Large intestine (tissue), 3 donors: Measurements from ENCODE around the gene CPN1. TPM values are rescaled to one million over a fixed set of nuclear protein-coding genes. Genes with fewer than 3 reads are reported as not detected.

Source experiments
- DNase-seq, 2 donors: peaks; one replicate each; pipeline versions ENCODE4 v3.0.0 to v3.0.0-alpha.2; 2013
- H3K27ac ChIP-seq: one replicate; pipeline ENCODE4 v1.5.1; 2013; ENCODE audit warnings: low read length
- H3K27me3 ChIP-seq: 2 replicates; pipeline ENCODE4 v1.6.1; 2013; ENCODE audit warnings: low read length; ENCODE audit not compliant: control insufficient read depth, insufficient read depth
- H3K36me3 ChIP-seq: 2 replicates; pipeline ENCODE4 v1.6.1; 2013; ENCODE audit warnings: low read length; ENCODE audit not compliant: control insufficient read depth, insufficient read depth
- H3K4me1 ChIP-seq: one replicate; pipeline ENCODE4 v1.6.1; 2013; ENCODE audit warnings: low read length; ENCODE audit not compliant: control insufficient read depth, insufficient read depth
- H3K4me3 ChIP-seq: one replicate; pipeline ENCODE4 v1.5.1; 2013; ENCODE audit warnings: low read length
- H3K9me3 ChIP-seq: one replicate; pipeline ENCODE4 v1.6.1; 2013; ENCODE audit warnings: mild to moderate bottlenecking, low read depth, low read length, moderate library complexity; ENCODE audit not compliant: control insufficient read depth
- WGBS: methylation state at CpG from one replicate; pipeline ENCODE4 v1.1.5; 2013; ENCODE audit warnings: low lambda C conversion rate; ENCODE audit not compliant: insufficient coverage; 5-methylcytosine and 5-hydroxymethylcytosine counted together
- polyA plus RNA-seq: library from polyadenylated mRNA; unstranded; fragments of 120-200 nt; gene quantifications from one replicate; pipeline ENCODE4 v1.2.1, GENCODE V29; 2013

The CPN1 gene
- polyA plus RNA-seq, 1 donor, result 0.06 TPM

- DNase-seq, result peak; percentile 82 to 92
- H3K36me3 ChIP-seq, result no peaks in the 10 kb centered on the region
- H3K4me1 ChIP-seq, result peaks cover 16% of the 10 kb centered on the region
- no peaks in the 10 kb centered on the region for H3K27me3 ChIP-seq
- WGBS, result no CpG with 5 or more reads among the region's 86 CpGs
- peak within 1 kb of the TSS; percentile 75 for H3K4me3 ChIP-seq
- H3K27ac ChIP-seq, result peak within 1 kb of the TSS; percentile 50
- H3K9me3 ChIP-seq, result no peaks in the 10 kb centered on the region
Observed at GRCh38 chr10:100009793-100010676, 71.6 kb downstream of the CPN1 start, which contains the start of gene DNMBP. Gene DNMBP (minus strand): TSS chr10:100009947. CDS start chr10:99972124, 37,823 bp downstream.

DNA sequence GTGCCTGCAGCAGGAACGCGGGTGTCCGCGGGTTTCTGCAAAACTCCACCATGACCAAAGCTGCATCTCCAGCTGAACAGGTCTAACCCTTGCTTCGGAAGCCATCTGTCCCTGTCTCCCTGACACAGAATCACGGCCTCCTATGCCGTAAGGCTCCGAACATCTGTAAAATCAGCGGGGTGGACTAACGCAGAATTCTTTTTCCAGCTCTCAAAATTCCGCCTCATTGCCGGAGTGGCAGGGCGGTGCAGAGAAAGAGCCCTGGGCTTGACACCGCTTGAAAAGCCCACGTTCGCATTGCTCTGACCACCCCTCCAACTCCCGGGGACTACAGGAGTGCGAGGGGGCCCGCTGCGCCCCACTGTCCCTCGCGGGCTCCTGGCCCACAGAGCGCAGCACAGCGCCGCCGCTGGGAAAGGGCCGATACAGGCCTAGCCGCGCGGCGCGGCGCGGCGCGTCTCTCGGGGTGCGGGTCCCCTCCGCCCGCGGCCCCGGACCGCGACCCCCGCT lies 72.3 kb downstream of the CPN1 start:
- H3K27me3 ChIP-seq, result no peaks in the 10 kb centered on the region
- WGBS, result no CpG with 5 or more reads among the region's 45 CpGs
- H3K4me3 ChIP-seq, result peak overlapping the region; percentile 75
- H3K4me1 ChIP-seq, result peaks cover 13% of the 10 kb centered on the region
- no peaks in the 10 kb centered on the region for H3K9me3 ChIP-seq
- DNase-seq, result peak in 1 of 2 donors; percentile 57
- no peaks in the 10 kb centered on the region for H3K36me3 ChIP-seq
- peak overlapping the region; percentile 46 for H3K27ac ChIP-seq

- Histone ChIP-seq H3K27ac (peak overlapping the region; percentile 46), H3K4me1 (peaks cover 8% of the 10 kb centered on the region)
Observed at GRCh38 chr10:100008708-100009282, 72.9 kb downstream of the CPN1 start.

GRCh38 chr10:100008142-100008522 lies 73.5 kb downstream of the CPN1 start:
- H3K4me1 ChIP-seq, result peaks cover 5% of the 10 kb centered on the region
- no peaks in the 10 kb centered on the region for H3K9me3 ChIP-seq
- peak overlapping the region; percentile 75 for H3K4me3 ChIP-seq
- 28% methylated on average over 2 of the region's 6 CpGs for WGBS
- no peak overlapping the region for H3K27ac ChIP-seq
- DNase-seq, result no peak
- H3K36me3 ChIP-seq, result no peaks in the 10 kb centered on the region
- no peaks in the 10 kb centered on the region for H3K27me3 ChIP-seq

More at GRCh38 chr10:100008708-100009282, 72.9 kb downstream of the CPN1 start:
- Histone ChIP-seq H3K27me3 (no peaks in the 10 kb centered on the region), H3K4me3 (peak overlapping the region; percentile 75), H3K36me3 (no peaks in the 10 kb centered on the region), H3K9me3 (no peaks in the 10 kb centered on the region)
- WGBS, result 0% methylated on average over 2 of the region's 9 CpGs
- no peak for DNase-seq

GRCh38 chr10:100007231-100008141 lies 74.2 kb downstream of the CPN1 start:
- Histone ChIP-seq H3K4me3 (no peak overlapping the region), H3K9me3 (no peaks in the 10 kb centered on the region), H3K27ac (no peak overlapping the region), H3K4me1 (peaks cover 5% of the 10 kb centered on the region), H3K36me3 (no peaks in the 10 kb centered on the region), H3K27me3 (no peaks in the 10 kb centered on the region)
- no peak for DNase-seq
- WGBS, result 67% methylated on average over 1 of the region's 10 CpGs

GRCh38 chr10:100006243-100006886 lies 75.3 kb downstream of the CPN1 start:
- H3K27ac ChIP-seq, result no peak overlapping the region

GRCh38 chr10:100004805-100005510 lies 76.7 kb downstream of the CPN1 start:
- Histone ChIP-seq H3K27me3 (no peaks in the 10 kb centered on the region), H3K36me3 (no peaks in the 10 kb centered on the region), H3K4me1 (peaks cover 5% of the 10 kb centered on the region), H3K9me3 (no peaks in the 10 kb centered on the region), H3K27ac (no peak overlapping the region), H3K4me3 (no peak overlapping the region)
- no CpG with 5 or more reads among the region's 3 CpGs for WGBS
- DNase-seq, result no peak

More at GRCh38 chr10:100006243-100006886, 75.3 kb downstream of the CPN1 start:
- Histone ChIP-seq H3K4me3 (no peak overlapping the region), H3K9me3 (no peaks in the 10 kb centered on the region), H3K4me1 (peaks cover 5% of the 10 kb centered on the region), H3K27me3 (no peaks in the 10 kb centered on the region), H3K36me3 (no peaks in the 10 kb centered on the region)
- WGBS, result 60% methylated on average over 1 of the region's 4 CpGs
- DNase-seq, result no peak

DNA sequence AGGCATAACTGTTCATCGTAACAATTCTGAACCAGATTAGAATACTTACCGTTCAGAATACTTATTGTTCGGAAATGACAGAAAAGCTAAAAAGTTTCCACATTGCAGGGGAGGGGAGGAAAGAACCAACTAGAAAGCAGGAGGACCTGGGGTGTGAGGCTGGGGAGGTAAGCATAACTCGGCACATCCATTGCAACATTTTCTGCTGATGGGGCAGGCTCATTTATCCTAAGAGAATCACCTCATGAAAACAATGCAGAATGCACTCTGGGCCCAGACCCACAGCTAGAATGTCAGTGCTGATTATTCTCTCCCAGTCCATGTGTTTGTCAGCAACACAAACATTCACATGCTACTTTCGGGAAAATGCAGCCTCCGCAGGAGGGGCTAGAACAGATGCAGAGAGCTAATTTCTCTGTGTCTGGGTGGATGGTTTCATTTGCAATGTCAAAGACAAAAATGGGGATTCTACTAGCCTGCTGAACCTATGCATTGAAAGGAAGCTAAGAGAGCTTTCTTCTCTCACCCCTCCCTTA lies 81.5 kb downstream of the CPN1 start:
- WGBS, result 70% methylated on average over 2 of the region's 6 CpGs
- Histone ChIP-seq H3K9me3 (no peaks in the 10 kb centered on the region), H3K27ac (no peak overlapping the region), H3K27me3 (no peaks in the 10 kb centered on the region), H3K4me3 (no peak overlapping the region), H3K36me3 (no peaks in the 10 kb centered on the region), H3K4me1 (peaks cover 10% of the 10 kb centered on the region)
- no peak for DNase-seq
